Calu3 (cell line): Measurements from ENCODE around the gene EMC8. TPM values are rescaled to one million over a fixed set of nuclear protein-coding genes. Genes with fewer than 3 reads are reported as not detected.

Source experiments
- BruUV-seq: library from RNA; stranded (reverse); fragments of 400-500 nt; replicated peaks from 2 replicates; lab custom pipeline; 2021; lab: Mats Ljungman, UMichigan
- CTCF ChIA-PET: fragments of 300-600 bp; sonication (Branson Sonifier 250); formaldehyde crosslinking; loops from one replicate; lab custom pipeline; 2022; ENCODE audit warnings: antibody characterized with exemption; lab: Charles Lee
- DNase-seq: peaks from one replicate; pipeline ENCODE4 v3.0.0; 2022
- H3K27ac Mint-ChIP-seq: one replicate; pipeline ENCODE4 v1.8.0; 2022; ENCODE audit warnings: mixed read lengths; ENCODE audit not compliant: unreplicated experiment
- H3K27me3 Mint-ChIP-seq: one replicate; pipeline ENCODE4 v1.8.0; 2022; ENCODE audit warnings: mixed read lengths; ENCODE audit not compliant: unreplicated experiment
- H3K36me3 Mint-ChIP-seq: one replicate; pipeline ENCODE4 v1.8.0; 2022; ENCODE audit warnings: mild to moderate bottlenecking, moderate library complexity, mixed read lengths; ENCODE audit not compliant: insufficient read depth, unreplicated experiment
- H3K4me1 Mint-ChIP-seq: one replicate; pipeline ENCODE4 v1.8.0; 2022; ENCODE audit warnings: mild to moderate bottlenecking, low read depth, mixed read lengths; ENCODE audit not compliant: unreplicated experiment
- H3K4me3 Mint-ChIP-seq: one replicate; pipeline ENCODE4 v1.8.0; 2022; ENCODE audit warnings: mild to moderate bottlenecking, low read depth, moderate library complexity, mixed read lengths; ENCODE audit not compliant: unreplicated experiment
- H3K9me3 Mint-ChIP-seq: one replicate; pipeline ENCODE4 v1.8.0; 2022; ENCODE audit warnings: low read depth, mixed read lengths; ENCODE audit not compliant: unreplicated experiment
- intact Hi-C: fragments of 100-400 bp; cut with micrococcal nuclease; formaldehyde crosslinking; loops from one replicate; pipeline ENCODE4 v1.10.0; 2022; ENCODE audit not compliant: unreplicated experiment
- total RNA-seq: library from RNA; stranded (reverse); gene quantifications from 2 replicates; pipeline ENCODE4 v1.2.3, GENCODE V29; 2022
- TF ChIP-seq, protein P1 (sequence below): fragments of 200-600 bp; IDR thresholded peaks from one replicate; pipeline ENCODE4 v1.8.0; 2022; ENCODE audit warnings: antibody characterized with exemption; ENCODE audit not compliant: unreplicated experiment

Gene EMC8
- total RNA-seq, 1 experiment from 2014 or later, result 62.7 TPM

DNA sequence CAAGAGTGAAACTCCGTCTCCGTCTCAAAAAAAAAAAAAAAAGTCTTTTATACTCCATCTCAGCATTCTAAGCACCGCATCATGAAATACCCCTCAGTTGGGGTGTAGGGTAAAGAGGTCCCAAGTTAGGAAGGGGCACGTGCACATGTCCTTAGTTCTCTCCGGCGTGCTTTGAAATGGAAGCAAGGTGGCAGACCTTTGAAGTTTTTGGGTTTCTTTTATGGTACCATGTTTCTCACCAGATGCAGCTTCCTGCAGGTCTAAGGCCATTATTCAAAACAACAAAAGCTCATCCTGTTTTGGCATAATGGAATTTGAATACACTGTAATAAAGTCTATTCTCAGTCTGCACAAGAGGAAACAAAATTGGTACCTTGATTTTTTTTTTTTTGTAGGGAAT, 9.6 kb downstream of the EMC8 start:
- H3K36me3 Mint-ChIP-seq, result peaks cover 36% of the 10 kb centered on the region
- DNase-seq, result no peak
- H3K27ac Mint-ChIP-seq, result no peak overlapping the region
- no TSS peak for BruUV-seq
- no peaks in the 10 kb centered on the region for H3K4me1 Mint-ChIP-seq
- no peak overlapping the region for H3K4me3 Mint-ChIP-seq
- H3K9me3 Mint-ChIP-seq, result no peaks in the 10 kb centered on the region
- no peaks in the 10 kb centered on the region for H3K27me3 Mint-ChIP-seq
- intact Hi-C loops, result no loop called here
- CTCF ChIA-PET, result no interaction called here
- TF ChIP-seq, protein P1, sequence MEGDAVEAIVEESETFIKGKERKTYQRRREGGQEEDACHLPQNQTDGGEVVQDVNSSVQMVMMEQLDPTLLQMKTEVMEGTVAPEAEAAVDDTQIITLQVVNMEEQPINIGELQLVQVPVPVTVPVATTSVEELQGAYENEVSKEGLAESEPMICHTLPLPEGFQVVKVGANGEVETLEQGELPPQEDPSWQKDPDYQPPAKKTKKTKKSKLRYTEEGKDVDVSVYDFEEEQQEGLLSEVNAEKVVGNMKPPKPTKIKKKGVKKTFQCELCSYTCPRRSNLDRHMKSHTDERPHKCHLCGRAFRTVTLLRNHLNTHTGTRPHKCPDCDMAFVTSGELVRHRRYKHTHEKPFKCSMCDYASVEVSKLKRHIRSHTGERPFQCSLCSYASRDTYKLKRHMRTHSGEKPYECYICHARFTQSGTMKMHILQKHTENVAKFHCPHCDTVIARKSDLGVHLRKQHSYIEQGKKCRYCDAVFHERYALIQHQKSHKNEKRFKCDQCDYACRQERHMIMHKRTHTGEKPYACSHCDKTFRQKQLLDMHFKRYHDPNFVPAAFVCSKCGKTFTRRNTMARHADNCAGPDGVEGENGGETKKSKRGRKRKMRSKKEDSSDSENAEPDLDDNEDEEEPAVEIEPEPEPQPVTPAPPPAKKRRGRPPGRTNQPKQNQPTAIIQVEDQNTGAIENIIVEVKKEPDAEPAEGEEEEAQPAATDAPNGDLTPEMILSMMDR, result no peak

DNA sequence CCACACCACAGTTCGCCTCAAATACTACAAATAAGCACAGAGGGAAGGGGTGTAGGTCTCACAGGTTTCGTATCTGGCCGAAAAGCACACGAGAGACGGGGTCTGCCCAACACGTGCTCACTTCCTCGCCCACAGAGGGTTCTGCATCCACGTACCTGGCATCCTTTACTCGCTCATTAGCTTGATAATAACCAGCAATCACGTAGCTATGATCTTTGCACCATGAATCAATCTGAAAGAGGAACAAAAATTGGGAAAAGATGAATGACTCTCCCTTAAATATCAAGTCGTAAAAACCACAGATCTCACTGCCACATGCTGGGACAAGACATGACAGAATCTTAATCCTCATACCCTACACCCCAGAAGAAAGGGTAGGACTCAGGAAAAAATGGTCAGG, 10.5 kb downstream of the EMC8 start:
- Mint-ChIP-seq H3K9me3 (no peaks in the 10 kb centered on the region), H3K27me3 (no peaks in the 10 kb centered on the region), H3K36me3 (peaks cover 36% of the 10 kb centered on the region), H3K4me3 (no peak overlapping the region), H3K27ac (no peak overlapping the region), H3K4me1 (no peaks in the 10 kb centered on the region)
- DNase-seq, result no peak
- CTCF ChIA-PET, result no interaction called here
- intact Hi-C loops, result no loop called here
- BruUV-seq, result no TSS peak
- TF ChIP-seq, protein P1, result no peak

DNA sequence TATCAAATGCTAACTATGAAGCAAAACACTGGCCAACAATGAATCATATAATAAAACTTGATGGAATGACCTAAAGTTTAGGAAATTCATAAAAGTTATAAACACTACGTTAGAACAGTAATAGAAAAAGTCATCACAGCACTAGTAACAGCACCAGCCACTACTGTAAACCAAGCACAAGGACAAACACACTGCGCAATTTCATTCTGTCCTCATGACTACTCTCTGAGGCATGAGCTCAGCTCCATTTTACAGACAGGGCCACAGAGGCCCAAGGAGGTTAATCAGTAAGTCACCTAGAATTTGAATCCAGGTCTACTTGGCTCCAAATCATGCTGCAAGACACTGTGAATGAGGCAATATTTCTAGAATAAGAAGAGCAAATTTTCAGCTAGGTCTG, 13.4 kb downstream of the EMC8 start:
- Mint-ChIP-seq H3K9me3 (no peaks in the 10 kb centered on the region), H3K27ac (no peak overlapping the region), H3K27me3 (no peaks in the 10 kb centered on the region), H3K4me3 (no peak overlapping the region), H3K36me3 (peaks cover 26% of the 10 kb centered on the region), H3K4me1 (no peaks in the 10 kb centered on the region)
- CTCF ChIA-PET, result no interaction called here
- no TSS peak for BruUV-seq
- TF ChIP-seq, protein P1, result no peak
- no peak for DNase-seq
- intact Hi-C loops, result no loop called here

DNA sequence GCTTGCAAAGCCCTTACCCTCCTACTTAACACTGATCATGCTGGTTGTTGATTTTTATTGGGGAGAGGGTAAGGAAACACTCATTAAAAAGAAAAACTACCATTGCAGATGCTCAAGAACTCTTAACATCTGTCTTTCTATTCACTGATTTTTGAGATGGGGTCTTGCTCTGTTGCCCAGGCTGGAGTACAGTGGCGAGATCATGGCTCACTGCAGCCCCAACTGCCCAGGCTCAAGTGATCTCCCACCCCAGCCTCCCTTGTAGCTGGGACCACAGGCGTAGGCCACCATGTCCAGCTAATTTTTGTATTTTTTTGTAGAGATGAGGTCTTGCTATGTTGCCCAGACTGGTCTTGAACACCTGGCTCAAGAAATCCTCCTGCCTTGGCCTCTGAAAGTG, 14.5 kb downstream of the EMC8 start:
- CTCF ChIA-PET, result no interaction called here

More for the DNA sequence above, 14.5 kb downstream of the EMC8 start:
- no peaks in the 10 kb centered on the region for H3K4me1 Mint-ChIP-seq
- BruUV-seq, result no TSS peak
- TF ChIP-seq, protein P1, result no peak
- H3K27me3 Mint-ChIP-seq, result no peaks in the 10 kb centered on the region
- intact Hi-C loops, result no loop called here
- peaks cover 30% of the 10 kb centered on the region for H3K36me3 Mint-ChIP-seq
- no peak overlapping the region for H3K4me3 Mint-ChIP-seq
- H3K9me3 Mint-ChIP-seq, result no peaks in the 10 kb centered on the region
- no peak for DNase-seq
- H3K27ac Mint-ChIP-seq, result no peak overlapping the region
